HG02981 (cell line): ENCODE measurements around the gene NFASC.

Source experiments
- ATAC-seq: cut with Tn5 transposase; IDR thresholded peaks from one replicate; pipeline ENCODE4 v1.9.1; 2021; ENCODE audit warnings: mild to moderate bottlenecking, moderate library complexity; ENCODE audit not compliant: unreplicated experiment

Gene NFASC

GRCh38 chr1:204858363-204858821 is 12.3 kb upstream of the NFASC start:
- ATAC-seq, result no peak

DNA sequence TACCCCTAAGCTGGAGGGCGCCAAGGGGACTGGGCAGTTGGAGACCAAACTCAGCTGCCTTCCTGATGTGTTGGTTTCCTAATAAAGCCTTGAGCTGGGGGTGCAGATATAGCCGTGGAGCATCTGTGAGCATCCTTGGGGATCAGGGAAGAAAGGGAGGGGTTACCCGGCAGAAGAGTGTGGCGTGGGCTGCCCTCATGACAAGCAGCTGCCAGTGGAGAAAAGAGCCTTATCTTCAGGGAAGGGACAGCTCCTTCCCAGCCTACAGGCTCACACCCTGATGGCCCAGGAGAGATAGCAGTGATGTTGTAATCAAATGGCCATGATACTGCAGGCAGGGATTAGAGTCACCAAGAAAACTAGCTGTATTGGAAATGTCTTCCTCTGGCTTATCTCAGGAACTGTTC is 10.8 kb upstream of the NFASC start:
- ATAC-seq, result no peak

- ATAC-seq, result no peak
Measured at GRCh38 chr1:204863024-204863423, 7.6 kb upstream of the NFASC start.

DNA sequence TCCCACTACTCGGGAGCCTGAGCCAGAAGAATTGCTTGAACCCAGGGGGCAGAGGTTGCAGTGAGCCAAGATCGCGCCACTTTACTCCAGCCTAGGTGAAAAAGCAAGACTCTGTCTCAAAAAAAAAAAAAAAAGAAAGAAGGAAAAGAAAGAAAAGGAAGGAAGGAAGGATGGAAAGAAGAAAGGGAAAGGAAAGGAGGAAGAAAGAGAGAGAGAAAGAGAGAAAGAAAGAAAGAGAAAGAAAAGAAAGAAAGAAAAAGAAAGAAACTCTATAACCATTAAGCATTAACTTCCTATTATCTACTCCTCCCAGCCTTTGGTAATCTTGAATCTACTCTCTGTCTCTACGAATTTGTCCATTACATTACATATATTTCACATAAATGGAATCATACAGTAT is 6.9 kb upstream of the NFASC start:
- ATAC-seq, result no peak

DNA sequence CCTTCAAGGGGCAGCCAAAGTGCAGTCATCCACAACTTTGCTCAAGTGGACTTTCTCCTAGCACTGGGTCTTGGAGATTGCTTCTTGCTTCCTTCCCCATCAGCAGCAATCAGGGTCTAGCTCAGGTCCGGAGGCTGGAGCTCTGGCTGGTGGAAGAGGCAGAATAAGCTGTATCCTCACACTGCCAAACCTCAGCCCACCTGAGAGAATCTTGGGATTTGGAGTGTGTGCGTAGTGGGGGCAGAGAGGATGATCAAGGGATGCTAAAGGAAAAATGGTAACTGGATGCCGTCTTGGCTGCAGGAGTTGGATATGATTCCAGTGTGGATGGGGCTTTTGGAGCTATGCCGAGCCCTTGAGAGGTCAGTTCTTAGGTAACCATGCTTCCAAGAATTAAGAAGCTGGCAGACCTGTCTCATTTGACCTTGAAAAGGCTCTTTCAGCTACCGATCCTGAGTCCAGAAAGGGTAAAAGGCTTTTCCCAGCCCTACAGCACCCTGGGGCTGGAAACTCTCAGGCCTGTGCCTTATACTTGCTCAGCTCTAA is 4.5 kb upstream of the NFASC start:
- no peak for ATAC-seq

GRCh38 chr1:204867203-204867602 is 3.5 kb upstream of the NFASC start:
- no peak for ATAC-seq

GRCh38 chr1:204867666-204868339 is 2.9 kb upstream of the NFASC start:
- ATAC-seq, result no peak

DNA sequence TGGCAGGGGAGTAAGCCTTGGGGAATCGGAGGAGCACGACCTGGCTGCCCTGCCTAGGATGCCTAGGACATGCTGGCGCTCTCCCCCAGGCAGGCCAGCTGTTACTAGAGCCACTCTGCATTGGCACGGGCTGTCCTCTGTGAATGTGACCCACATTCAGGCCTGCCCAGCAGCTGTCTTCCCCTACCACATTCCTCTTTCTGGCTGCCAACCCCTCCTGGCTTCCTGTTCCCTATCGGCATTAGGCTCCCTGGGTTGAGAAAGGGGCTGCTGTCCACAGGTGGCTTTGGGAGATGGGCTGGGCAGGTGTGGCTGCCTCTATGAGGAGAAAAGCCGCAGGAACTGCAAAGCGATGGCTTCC is 2.3 kb upstream of the NFASC start:
- no peak for ATAC-seq

DNA sequence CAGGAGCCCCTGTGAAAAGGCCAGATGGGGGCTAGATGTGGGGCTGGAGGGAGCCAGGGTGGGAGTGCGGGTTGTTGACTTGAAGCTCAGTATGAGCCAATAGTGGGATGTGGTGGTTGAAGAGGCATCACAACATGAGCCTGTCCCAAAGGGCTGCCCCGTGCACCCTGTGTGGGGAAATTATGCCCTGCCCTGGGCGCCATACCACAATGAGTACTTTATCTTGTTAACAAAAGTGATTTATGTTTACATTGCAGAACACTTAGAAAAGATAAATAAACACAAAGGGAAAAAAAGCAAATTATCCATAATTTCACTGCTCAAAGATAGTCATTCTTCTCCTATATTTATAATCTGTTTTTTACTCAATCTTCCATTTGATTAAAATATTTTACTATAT is 1.6 kb upstream of the NFASC start:
- ATAC-seq, result no peak

DNA sequence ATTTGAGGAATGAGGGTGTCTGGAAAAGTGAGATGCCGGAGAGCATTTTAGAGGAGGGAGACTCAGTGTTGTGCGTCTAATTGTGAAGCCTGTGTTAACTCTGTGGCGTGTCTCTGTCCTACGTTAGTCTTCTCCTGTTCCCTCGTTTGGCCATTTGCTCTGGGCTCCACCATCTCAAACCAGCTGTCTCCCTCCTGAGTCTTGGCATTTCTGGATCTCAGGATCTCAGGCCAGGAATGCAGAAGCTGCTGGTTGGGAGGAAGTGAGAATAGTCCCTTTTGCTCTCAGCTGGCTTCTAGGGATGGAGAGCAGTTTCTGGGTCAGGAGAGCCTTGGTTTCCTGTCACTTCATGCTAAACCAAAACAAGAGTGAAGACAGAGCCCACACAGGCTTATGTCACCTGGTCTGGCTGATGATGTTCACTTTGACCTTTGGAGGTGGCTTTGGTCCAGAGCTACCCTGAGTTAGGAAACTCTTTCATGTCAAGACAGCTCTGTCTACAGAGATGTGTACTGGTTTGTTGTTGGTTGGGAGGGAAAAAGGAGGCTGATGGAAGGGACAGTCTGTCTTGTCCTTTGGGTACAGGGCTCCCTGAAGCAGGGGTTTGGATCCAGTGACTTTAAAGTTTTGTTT is 859 bp downstream of the NFASC start:
- no peak for ATAC-seq

DNA sequence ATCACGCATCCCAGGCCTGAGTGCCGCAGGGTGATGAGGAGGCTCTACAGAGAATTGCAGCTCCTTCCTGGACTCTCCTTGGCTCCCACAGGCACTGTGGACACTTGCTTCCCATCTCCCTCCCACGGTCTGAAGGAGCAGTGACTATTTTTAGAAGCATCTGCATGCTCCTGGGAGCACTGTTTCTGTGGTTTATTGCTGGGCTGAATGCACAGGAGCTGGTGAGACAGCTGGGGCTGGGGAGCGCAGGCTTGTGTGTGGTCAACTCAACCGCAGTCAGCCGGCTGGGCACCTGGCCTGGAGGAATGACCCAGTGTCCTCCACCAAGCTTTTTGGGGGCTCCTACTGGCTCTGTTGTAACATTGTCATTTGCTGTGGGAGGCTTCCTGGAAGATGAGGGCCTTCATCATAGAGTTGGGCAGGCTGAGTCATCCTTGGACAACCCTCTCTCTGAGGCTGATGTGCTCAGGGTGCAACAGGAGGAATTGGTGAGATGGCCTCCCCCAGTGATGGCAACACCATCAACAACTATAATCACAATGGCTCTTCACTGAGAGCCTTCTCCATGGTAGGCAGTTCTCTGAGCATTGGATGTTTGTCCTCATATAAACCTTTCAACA is 1.7 kb downstream of the NFASC start:
- no peak for ATAC-seq

DNA sequence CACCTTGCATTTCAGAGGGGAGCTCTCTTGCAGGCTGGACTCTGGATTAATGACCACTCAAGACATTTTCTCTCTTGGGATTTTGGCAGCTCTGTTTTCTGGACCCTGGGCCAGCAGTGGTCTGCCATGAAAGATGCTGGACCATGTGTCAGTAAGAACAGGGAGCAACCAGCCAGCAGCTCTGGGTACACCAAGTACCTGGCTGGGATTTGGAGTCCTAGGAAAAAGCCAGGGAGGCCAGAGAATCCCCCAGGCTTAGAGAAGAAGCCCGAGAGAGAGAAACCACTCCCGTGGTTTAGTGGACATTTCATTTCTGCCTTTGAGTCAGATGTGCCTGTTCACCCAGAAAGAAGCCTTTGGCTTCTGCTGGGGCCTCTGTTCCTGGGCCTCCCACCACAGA is 2.5 kb downstream of the NFASC start:
- ATAC-seq, result no peak

GRCh38 chr1:204873714-204874113 is 3.1 kb downstream of the NFASC start:
- ATAC-seq, result no peak

DNA sequence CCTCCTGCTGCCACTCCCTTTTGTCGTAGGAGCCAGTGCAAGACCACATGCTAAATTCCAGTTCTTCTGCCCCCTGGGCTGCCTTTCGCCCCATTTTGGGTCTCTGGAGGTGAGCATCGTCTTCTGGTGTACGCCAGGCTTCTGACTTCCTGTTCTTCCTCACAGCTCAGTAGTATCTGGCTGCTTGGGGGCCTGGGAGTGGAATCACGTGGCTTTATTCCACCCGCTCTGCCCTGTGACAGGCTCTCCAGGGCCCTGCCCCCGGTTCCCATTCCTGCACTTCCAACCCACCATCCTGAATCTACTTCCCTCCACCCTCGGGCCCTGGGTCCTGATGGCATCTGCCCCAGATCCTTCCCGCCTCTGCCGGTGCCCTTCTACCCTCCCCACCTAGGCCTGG is 3.6 kb downstream of the NFASC start:
- ATAC-seq, result no peak

GRCh38 chr1:204875255-204875654 is 4.6 kb downstream of the NFASC start:
- no peak for ATAC-seq

- ATAC-seq, result no peak
Measured at GRCh38 chr1:204878621-204879234, 8.1 kb downstream of the NFASC start.

DNA sequence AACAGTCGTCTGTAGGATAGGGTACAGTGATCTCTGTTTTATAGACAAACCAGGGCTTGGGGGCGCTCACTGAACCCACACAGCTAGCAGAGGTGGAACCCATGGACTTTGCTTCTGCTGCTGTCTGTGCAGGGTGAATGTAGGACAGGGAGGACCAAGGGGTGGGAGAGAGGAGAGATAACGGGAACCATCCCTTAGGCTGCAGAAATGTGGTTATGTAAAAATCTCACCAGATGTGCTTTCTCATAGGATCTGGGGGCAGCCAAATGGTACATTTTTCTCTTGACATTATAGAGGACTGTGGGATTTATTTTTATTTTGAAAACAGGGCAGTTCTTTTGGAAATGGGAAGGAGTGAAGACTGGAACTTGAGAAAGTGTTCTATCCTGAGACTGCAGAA is 8.7 kb downstream of the NFASC start:
- no peak for ATAC-seq

DNA sequence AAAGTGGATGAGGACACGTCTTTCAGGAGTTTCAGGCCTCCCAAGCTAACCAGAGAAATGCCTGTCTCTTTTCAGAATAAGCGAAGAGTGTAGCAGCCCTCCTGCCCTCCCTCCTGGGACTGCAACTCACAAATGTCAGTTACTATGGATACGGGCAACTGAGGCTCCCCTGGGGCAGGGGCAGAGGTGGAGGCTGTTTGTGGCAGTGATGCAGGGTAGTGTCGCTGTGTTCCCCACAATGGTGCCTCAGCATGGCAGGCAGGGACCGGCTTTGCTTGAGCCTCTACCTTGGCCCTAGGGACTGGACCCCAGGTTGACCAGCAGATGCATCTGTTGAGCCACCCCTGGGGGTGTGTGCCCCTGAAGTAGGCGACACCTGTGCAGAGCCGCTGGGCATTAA is 10.2 kb downstream of the NFASC start:
- no peak for ATAC-seq

GRCh38 chr1:204882479-204882878 is 11.8 kb downstream of the NFASC start:
- no peak for ATAC-seq

DNA sequence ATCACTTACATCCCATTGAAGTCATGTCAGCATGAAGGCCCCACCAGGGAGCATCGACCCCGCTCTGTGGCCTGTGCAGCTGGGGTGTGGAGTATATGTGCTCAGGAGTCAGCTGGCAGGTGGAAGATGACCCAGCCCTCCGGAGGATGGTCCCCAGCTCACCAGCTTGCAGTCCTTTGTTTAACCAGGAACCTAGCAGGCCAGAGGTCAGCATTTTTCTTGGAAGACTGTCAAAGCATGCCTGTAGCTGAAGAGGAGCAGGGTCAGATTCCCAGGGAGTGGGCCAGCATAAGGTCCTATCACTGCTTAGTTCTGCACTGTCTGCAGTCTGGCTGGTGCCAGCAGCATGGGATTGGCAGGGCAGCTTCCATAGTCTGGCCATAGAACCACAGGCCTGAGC is 12.7 kb downstream of the NFASC start:
- no peak for ATAC-seq

DNA sequence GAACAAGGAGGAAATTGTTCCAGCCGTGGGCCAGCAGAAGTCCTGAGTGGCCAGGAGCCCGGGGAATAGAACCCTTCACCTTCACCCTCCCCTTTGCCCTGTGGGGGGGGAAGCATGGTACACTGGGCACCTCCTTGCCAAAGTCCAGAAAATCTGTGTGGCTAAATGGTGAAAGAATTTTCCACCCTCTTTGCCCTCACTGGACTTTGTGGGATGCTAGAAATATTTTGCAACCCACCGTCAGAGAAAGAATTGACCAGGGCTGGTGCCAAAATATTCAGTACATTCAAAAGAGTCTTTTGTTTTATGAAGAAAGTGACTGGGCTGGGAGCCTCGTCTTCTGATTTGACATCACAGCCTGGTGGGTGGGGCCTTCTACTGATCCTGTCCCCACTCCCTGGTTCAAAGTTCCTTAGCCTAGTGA is 14.6 kb downstream of the NFASC start:
- ATAC-seq, result no peak

GRCh38 chr1:204885790-204886189 is 15.1 kb downstream of the NFASC start:
- no peak for ATAC-seq
